PC-3 (cell line): Measurements from ENCODE around the gene DLG4. TPM values are rescaled to one million over a fixed set of nuclear protein-coding genes. Genes with fewer than 3 reads are reported as not detected.

ENCODE experiments used
- ATAC-seq: fragments of 200-7000 bp; cut with Tn5 transposase; 2 replicates; pipeline ENCODE4 v1.9.1; 2020; ENCODE audit warnings: mild to moderate bottlenecking, moderate library complexity
- BruUV-seq: library from RNA; stranded (reverse); fragments of 400-500 nt; replicated peaks from 2 replicates; lab custom pipeline; 2021; lab: Mats Ljungman, UMichigan
- CTCF ChIA-PET: fragments of 300-600 bp; sonication (Branson Sonifier 250); formaldehyde crosslinking; loops from one replicate; lab custom pipeline; 2022; ENCODE audit warnings: antibody characterized with exemption; lab: Charles Lee
- POLR2A ChIA-PET: fragments of 300-600 bp; sonication (Branson Sonifier 250); formaldehyde crosslinking; loops from one replicate; lab custom pipeline; 2022; ENCODE audit warnings: antibody characterized with exemption; ENCODE audit not compliant: unreplicated experiment; lab: Charles Lee
- DNase-seq: peaks from one replicate; pipeline ENCODE4 v3.0.0-alpha.2; 2015
- H2AFZ ChIP-seq: fragments of 300-600 bp; sonication (generic); 2 replicates; pipeline ENCODE4 v1.6.0; 2016; ENCODE audit warnings: antibody characterized with exemption, low read length
- H3F3A ChIP-seq: fragments of 300-600 bp; sonication (generic); one replicate; pipeline ENCODE4 v1.6.0; 2017; ENCODE audit warnings: antibody characterized with exemption, low read length, control low read depth, mild to moderate bottlenecking; ENCODE audit not compliant: unreplicated experiment
- H3K27ac ChIP-seq: fragments of 300-600 bp; sonication (generic); 2 replicates; pipeline ENCODE4 v1.5.1; 2016; ENCODE audit warnings: mild to moderate bottlenecking, low read length
- H3K27me3 ChIP-seq: fragments of 300-600 bp; sonication (generic); 2 replicates; pipeline ENCODE4 v1.6.1; 2016; ENCODE audit warnings: low read length, mixed read lengths
- H3K36me3 ChIP-seq: fragments of 300-600 bp; sonication (generic); 2 replicates; pipeline ENCODE4 v1.6.1; 2016; ENCODE audit warnings: low read depth, mixed run types, low read length, mixed read lengths
- H3K4me1 ChIP-seq: fragments of 300-600 bp; sonication (generic); 2 replicates; pipeline ENCODE4 v1.5.1; 2016; ENCODE audit warnings: low read length; ENCODE audit not compliant: insufficient read depth
- H3K4me2 ChIP-seq: fragments of 300-600 bp; sonication (generic); 2 replicates; pipeline ENCODE4 v1.6.0; 2016; ENCODE audit warnings: low read length
- H3K4me3 ChIP-seq: fragments of 300-600 bp; sonication (generic); 2 replicates; pipeline ENCODE4 v1.5.1; 2016; ENCODE audit warnings: mild to moderate bottlenecking, low read length, mixed read lengths
- H3K79me2 ChIP-seq: fragments of 300-600 bp; sonication (generic); 2 replicates; pipeline ENCODE4 v1.6.1; 2017; ENCODE audit warnings: low read length, mixed read lengths
- H3K9ac ChIP-seq: fragments of 300-600 bp; sonication (generic); 2 replicates; pipeline ENCODE4 v1.6.0; 2016; ENCODE audit warnings: mild to moderate bottlenecking, low read length
- H3K9me2 ChIP-seq: fragments of 300-600 bp; sonication (generic); replicated peaks from 2 replicates; pipeline ENCODE4 v1.6.1; 2016; ENCODE audit warnings: mixed run types, low read length, mixed read lengths
- H3K9me3 ChIP-seq: fragments of 300-600 bp; sonication (generic); 2 replicates; pipeline ENCODE4 v1.6.1; 2016; ENCODE audit warnings: low read length, mixed read lengths
- H4K20me1 ChIP-seq: fragments of 300-600 bp; sonication (generic); 2 replicates; pipeline ENCODE4 v1.6.1; 2016; ENCODE audit warnings: low read length, mixed read lengths
- EZH2 ChIP-seq: fragments of 300-600 bp; sonication (generic); IDR thresholded peaks from one replicate; pipeline ENCODE4 v1.6.1; 2017; ENCODE audit warnings: antibody characterized with exemption, mild to moderate bottlenecking, low read length; ENCODE audit not compliant: unreplicated experiment
- EZH2phosphoT487 ChIP-seq: fragments of 300-600 bp; sonication (generic); IDR thresholded peaks from 2 replicates; pipeline ENCODE4 v1.6.1; 2018; ENCODE audit warnings: mild to moderate bottlenecking, antibody characterized with exemption, low read length, borderline replicate concordance
- intact Hi-C: fragments of 100-400 bp; cut with micrococcal nuclease; formaldehyde crosslinking; loops from 2 replicates; pipeline ENCODE4 v1.9.0; 2023
- total RNA-seq: library from RNA; depleted of rRNA; stranded (reverse); fragments of >200 nt; gene quantifications from 2 replicates; pipeline ENCODE4 v1.2.3, GENCODE V29; 2014
- TF ChIP-seq, protein P1 (sequence below): fragments of 300-600 bp; sonication (generic); conservative IDR thresholded peaks from 2 replicates; pipeline ENCODE4 v1.5.1; 2017; ENCODE audit warnings: antibody characterized with exemption, low read depth, mild to moderate bottlenecking, low read length

DLG4 gene
- total RNA-seq, 1 experiment from 2014 or later, result 6.5 TPM

DNA sequence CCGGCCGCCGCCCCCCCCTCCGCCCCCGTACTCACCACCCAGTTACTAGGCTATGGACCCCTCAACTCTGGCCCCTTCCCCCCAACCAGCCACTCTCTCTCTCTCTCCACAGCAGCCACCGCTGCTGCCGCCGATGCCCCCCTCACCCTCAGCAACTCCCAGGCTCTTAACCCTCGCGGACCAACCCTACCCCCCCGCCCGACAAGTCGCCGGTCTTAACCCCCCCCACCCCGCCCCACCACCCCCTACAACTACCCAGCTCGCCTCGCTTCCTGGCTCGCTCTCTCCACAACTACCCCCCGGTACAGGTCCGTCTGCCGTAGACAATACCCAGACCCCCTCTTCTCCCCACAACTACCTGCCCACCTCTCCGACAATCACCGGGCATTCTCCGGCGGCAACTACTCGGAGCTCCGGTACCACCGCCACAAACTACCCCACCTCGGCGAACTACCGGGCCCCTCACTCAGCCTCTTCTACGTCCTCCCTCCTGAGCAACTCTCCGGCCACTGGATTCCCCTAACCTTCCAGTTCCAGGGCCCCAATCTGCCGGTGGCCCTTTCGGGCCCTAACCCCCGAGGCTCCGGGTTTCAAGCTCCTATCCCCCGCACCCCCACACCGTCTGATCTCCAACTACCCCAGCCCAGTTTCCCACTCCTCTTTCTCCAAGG, 18.9 kb upstream of the DLG4 start:
- H3K79me2 ChIP-seq, result peaks cover 60% of the 10 kb centered on the region
- no peak for ATAC-seq
- peaks cover 8% of the 10 kb centered on the region for H3F3A ChIP-seq
- no peaks in the 10 kb centered on the region for H3K9me2 ChIP-seq
- H2AFZ ChIP-seq, result peak overlapping the region; percentile 50; the same call in 1 of the 2 replicates
- no peaks in the 10 kb centered on the region for H3K9me3 ChIP-seq
- peaks cover 13% of the 10 kb centered on the region; the same call in 1 of the 2 replicates for H3K36me3 ChIP-seq
- peak overlapping the region; percentile 96 for H3K4me3 ChIP-seq
- intact Hi-C loops, result no loop called here
- CTCF ChIA-PET, result no interaction called here
- POLR2A ChIA-PET, result no interaction called here
- DNase-seq, result no peak
- H3K4me2 ChIP-seq, result peak overlapping the region; percentile 85
- 0 out of 2 replicates have a peak overlapping the region, but pooled peaks have one; percentile 32 for H3K27ac ChIP-seq
- TF ChIP-seq EZH2phosphoT487 (no peak), EZH2 (no peak)
- TF ChIP-seq, protein P1, sequence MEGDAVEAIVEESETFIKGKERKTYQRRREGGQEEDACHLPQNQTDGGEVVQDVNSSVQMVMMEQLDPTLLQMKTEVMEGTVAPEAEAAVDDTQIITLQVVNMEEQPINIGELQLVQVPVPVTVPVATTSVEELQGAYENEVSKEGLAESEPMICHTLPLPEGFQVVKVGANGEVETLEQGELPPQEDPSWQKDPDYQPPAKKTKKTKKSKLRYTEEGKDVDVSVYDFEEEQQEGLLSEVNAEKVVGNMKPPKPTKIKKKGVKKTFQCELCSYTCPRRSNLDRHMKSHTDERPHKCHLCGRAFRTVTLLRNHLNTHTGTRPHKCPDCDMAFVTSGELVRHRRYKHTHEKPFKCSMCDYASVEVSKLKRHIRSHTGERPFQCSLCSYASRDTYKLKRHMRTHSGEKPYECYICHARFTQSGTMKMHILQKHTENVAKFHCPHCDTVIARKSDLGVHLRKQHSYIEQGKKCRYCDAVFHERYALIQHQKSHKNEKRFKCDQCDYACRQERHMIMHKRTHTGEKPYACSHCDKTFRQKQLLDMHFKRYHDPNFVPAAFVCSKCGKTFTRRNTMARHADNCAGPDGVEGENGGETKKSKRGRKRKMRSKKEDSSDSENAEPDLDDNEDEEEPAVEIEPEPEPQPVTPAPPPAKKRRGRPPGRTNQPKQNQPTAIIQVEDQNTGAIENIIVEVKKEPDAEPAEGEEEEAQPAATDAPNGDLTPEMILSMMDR, result no peak
- H3K4me1 ChIP-seq, result peaks cover 40% of the 10 kb centered on the region
- H3K27me3 ChIP-seq, result no peaks in the 10 kb centered on the region
- H3K9ac ChIP-seq, result peak overlapping the region; percentile 91
- H4K20me1 ChIP-seq, result no peaks in the 10 kb centered on the region
- no TSS peak for BruUV-seq

DNA sequence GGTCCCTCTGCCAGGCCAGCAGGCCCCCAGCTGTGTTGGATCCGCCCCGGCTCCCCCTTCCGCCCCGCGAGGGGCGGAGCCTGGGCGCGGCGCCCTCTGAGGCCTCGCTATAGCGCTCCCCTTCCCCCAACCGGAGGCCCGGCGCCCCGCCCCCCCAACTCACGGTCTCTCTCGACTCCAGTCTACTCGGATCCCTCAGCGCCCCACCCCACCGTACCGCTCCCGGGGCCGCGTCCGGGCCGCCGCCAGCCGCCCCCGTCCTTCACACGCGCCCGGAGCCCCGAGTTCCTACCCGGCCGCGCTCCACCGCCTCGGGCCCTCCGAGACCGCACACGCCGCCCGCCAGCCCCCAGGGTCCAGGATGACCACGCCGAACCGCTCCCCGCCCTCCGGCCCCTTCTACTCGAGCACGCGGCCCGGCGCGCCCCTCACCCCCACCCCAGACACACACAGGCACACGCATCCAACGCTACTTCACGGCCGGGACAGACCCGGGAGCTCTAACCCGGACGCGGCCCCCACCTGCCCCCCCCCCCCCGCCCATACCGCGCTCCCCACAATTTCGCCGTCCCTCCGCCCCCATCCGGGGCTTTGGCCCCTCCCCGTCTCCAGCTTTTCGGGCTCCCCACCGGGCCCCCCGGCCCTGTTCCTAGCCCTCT, 18.3 kb upstream of the DLG4 start:
- BruUV-seq, result no TSS peak
- H3K27me3 ChIP-seq, result no peaks in the 10 kb centered on the region
- peaks cover 8% of the 10 kb centered on the region for H3F3A ChIP-seq
- H3K4me2 ChIP-seq, result peak overlapping the region; percentile 81
- H3K79me2 ChIP-seq, result peaks cover 67% of the 10 kb centered on the region
- no peaks in the 10 kb centered on the region for H3K9me3 ChIP-seq
- H3K4me3 ChIP-seq, result peak overlapping the region; percentile 96
- H3K36me3 ChIP-seq, result peaks cover 13% of the 10 kb centered on the region; the same call in 1 of the 2 replicates
- DNase-seq (peak; percentile 42), ATAC-seq (no peak; the same call in 1 of the 2 replicates)
- CTCF ChIA-PET, result no interaction called here
- peak overlapping the region; percentile 69 for H3K27ac ChIP-seq
- intact Hi-C loops, result no loop called here
- TF ChIP-seq EZH2phosphoT487 (no peak), EZH2 (no peak)
- TF ChIP-seq, protein P1, result no peak
- POLR2A ChIA-PET, result no interaction called here
- no peaks in the 10 kb centered on the region for H4K20me1 ChIP-seq
- peak overlapping the region; percentile 89 for H3K9ac ChIP-seq
- no peaks in the 10 kb centered on the region for H3K9me2 ChIP-seq
- H3K4me1 ChIP-seq, result peaks cover 40% of the 10 kb centered on the region
- peak overlapping the region; percentile 59; the same call in 1 of the 2 replicates for H2AFZ ChIP-seq
